Measurements from ENCODE around the gene TSEN2.
A peak's percentile ranks its signal among the peaks of the same experiment; 100 is the strongest.
"Not testable (repeated sequence)": the region's sequence is repeated elsewhere in the genome, so short reads cannot be mapped to it uniquely, and the experiment has no call there.

Gene TSEN2

DNA sequence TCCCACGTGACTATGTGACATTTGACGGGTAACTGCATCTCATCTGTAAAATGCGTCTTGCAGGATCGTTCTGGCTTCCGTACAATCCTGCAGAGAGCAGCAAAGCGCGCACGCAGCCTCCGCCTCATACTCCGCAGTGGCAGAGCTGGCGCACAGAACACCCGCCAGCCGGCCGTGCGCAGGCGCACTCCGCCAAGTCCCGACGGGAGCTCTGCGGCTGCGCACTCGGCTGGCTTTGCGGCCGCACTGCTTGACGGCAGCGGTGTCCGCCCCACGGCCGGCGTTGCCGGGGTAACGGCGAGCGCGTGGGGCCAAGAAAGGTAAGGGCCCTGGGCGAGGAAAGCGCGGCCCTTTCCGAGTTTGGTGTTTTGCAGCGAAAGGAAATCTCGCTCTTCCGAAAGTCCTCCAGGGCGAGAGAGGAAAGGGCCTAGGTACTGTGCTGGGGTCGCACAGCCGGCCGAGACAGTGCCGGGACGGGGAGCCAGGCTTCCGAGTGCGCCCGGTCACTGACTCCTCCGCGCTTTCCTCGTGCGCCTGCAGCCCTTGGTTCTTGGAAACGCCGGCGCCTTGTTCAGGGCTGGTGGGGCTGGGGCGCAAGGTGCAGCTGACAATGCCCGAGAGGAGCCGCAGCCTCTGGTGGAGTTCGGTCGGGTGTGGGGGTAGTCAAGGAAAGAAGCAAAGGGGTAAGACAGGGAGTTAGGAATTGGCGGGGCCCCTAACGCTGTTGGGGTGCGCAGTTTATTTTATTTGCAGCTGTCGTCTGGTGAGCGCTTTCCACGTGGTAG is at the start of gene TSEN2:
TSS of gene TSEN2 (plus strand) at position 283 of the 785 bp plus-strand sequence. CDS start 5,321 bp downstream, outside the sequence.
- peak; percentile 93 for DNase-seq (ENCODE audit: low spot score)

DNA sequence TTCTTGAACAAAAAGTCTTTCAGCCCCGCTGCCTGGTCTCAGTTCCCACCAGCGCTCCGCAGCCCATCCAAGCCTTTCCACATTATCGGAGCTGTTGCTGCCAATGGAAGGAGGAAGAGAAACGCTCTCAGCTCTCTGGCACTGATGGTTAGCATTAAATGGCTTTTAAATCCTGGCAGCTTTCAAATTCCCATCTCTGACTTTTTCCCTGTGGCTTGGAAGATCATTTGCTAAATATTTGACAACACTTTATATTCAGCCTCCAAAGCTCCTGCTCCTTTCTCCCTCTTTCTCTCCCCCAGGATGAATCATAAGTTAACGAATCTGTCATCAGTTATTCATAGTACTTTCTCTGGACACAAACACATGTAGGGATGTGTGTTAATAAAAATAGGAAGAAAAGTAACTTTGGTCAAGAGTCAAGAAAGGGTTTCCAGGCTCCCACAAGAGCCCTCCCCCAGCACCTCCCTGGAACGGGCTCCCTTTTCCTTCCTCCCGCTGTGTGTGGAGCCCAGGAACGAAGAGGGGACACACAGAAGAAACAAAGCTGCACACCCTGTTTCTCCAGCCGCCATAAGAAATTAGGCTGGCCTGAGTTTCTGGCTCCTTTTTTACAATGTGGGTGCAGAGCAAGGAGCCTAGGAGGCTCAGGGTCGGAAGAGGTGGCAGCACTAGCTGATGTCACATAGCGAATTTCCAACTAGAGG is 47.6 kb upstream of the TSEN2 start:
- peak; percentile 29 for DNase-seq (ENCODE audit: low spot score)

DNA sequence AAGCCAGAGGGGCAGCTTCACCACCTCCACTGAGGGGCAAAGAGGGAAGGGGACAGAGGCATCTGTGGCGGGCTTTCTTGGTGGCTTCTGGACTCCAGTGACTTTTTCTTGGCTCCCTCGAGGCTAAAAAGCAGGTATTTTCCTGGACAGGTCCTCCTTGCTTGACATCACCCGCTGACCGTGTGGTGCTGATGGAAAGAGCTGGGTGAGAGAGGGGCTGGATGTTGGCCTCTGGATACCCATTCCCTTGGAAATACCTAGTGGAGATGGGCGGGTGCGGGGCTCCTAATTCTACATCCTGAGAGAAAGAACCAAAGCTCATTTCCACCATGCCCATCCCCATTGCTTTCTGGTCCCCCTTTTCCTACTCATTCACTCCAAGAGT is 47.1 kb upstream of the TSEN2 start:
- no peak for DNase-seq (ENCODE audit: low spot score)

DNA sequence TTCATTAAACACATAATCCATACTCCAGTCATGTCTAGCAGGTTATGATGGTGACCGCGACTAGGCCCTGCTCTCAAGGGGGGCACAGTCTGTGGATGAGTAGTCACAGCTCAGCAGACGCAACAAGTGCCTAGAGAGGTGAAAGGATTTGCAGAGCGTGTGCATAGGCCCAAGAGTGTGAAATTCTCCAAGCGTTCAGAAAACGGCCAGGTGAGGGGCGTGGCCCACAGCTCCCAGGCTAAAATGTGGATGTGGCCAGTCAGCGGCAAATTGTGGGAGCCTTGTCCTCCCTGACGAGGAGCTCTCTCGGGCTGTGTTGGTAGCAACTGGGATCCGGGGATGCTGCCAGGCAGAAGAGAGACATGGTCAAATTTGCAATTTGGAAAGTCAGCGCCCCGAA is 46.4 kb upstream of the TSEN2 start:
- no peak for DNase-seq (ENCODE audit: low spot score)

DNA sequence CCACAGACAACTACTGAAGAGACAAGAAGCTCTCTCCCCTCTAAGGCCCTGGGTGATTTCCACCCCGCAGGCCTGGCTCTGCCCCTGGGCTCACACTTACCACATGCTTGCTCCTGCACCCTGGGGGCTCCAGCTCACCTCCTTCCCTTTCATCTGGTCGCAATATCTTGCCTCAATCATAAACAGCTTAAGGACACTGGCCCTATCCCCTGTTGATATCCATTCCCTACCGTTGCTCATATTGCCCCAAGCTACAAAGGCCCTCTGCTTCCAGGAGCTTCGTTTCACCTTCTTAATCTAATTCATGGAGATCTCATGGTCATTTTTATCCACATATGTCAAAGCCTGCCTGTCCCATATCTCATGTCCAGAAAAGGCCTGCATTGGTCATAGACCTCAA is 46.0 kb upstream of the TSEN2 start:
- DNase-seq (ENCODE audit: low spot score), result no peak

DNA sequence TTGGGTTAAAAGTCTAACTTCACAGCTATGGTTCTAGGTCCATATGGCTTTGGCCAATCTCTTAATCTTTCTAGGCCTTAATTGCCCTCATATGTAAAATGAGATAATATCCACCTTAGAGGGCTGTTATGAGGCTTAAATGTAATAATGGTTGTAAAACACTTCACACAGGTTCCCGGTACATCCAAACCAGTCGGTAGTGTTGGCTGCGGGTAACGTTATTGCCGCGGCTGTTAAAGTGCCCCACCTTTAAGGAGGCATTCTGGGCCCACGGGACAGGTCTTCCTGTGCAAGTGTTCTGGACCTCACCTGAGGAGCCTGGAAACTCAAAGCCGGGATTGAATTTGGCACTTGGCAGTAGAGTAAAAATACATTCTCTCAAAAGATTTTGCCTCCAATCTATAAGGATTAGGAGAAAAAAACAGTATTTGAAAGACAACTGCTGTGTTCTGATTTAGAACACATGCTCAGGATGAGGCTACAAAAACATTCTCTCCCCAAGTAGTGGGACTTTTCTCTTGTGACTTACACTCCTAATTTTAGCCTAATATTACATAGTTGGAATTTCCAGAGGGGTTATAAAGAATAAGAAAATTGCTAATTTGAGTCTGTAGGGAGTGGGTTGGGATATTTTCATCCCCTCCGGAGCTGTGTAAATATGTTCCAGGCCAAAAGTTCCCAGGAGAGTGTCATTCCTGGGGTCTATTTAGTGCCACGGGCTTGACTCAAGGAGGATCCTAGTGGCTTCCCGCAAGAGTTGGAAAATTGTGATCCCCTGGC is 44.9 kb upstream of the TSEN2 start:
- DNase-seq (ENCODE audit: low spot score), result no peak

DNA sequence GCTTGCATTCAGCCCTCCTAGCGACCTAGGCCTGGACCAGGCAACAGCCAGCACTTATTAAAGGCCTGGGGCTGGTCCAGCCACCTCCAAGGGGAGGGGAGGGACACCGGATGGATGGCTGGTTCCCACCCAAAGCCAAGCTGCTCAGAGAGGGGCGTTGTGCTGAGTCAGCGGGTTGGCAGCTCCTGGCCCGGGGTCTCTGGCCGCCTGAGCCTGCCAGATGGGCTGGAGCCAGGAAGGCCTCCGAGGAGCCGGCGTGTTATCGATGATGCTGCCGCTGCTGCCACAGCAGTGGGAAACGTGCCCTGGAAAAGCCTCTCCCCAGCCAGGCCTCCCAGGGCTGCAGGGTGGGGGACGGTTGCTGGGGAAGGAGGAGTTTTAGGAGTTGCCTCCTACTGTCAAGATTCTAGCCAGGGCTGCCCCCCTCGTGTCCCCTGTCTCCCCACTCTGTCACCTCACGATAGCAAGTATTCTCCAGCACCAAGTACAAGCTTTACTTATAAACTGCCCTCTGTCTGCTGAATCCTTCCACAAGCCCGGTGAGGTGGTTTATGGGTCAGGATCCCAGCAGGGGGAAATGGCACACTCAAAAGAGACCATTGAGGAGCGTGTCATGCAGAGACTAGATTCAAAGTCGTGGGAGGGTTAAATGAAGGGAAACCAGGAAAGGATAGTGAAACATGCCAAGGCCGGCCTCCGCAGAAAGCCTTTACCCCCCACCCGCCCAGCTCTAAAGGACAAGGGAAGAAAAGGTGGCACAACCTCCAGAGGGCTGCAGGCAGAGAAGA is 43.2 kb upstream of the TSEN2 start:
- no peak for DNase-seq (ENCODE audit: low spot score)

DNA sequence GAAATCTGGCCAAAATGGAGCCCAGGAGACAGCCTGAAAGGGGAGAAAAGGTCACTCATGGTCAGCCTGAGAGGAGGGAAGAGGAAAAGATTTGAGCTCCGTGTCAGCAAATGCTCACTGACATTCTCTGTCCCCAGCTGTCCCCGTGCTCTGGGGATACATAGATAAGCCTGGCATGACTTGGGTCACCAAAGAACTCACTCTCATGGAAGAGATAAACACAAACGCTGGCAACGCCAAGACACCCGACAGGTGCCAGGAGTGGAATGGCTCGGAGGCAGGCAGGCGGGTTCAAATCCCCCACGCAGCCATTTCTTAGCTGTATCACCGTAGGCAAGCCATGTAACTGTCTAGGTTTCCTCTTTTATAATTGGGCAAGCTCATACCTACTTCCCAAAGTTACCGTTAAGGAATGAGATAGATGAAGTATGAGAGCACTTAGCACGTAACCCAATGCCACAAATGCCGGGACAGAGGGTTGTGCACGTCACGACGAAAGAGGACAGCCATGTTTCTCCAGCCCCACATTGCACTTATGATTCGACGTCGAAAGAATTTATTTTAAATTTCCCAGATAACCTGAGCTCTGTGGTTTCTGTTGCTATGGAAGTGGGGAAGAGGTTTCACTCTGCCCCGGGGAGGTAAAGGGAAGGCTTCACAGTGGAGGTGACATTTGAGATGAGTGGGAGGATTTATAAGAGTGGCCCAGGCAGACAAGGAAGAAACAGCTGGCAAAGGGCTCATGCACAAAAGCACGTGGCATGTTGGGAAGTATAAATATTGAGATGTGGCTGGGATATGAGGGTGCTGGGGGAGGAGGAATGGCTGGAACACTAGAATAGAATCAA is 41.4 kb upstream of the TSEN2 start:
- no peak for DNase-seq (ENCODE audit: low spot score)

DNA sequence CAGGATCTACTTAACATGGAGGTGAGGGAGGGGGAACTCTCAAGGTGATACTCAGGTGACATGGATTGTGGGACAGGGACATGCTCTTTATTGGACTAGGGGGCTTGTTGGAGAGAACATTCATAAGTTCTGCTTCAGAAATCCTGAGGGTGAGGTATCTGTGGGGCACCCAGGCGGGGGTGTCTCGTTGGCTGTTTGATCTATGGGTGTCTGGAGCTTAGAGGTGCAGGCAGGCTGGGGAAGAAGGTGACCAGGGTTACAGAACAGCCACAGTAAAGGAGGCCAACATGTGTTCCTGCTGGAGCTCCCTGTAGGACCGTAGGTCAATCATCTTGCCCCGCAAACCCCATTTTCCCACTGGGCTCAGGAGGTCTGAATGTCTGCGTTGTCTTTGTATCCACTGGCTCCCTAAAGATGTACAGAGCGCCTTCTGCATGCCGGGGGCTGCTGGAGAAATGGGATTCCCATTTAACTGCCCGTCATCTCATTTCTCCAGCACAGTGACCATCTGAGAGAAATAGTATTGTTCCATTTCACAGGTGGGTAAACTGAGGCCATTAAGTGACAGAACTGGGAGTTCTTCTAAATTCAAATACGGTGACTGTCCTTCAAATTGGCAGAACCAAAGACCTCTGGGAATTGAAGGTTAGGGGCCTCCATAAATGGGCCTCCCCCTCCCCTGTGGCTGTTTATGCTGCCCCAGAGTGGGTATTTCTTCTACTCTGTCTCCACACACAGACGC is 40.3 kb upstream of the TSEN2 start:
- DNase-seq (ENCODE audit: low spot score), result no peak

DNA sequence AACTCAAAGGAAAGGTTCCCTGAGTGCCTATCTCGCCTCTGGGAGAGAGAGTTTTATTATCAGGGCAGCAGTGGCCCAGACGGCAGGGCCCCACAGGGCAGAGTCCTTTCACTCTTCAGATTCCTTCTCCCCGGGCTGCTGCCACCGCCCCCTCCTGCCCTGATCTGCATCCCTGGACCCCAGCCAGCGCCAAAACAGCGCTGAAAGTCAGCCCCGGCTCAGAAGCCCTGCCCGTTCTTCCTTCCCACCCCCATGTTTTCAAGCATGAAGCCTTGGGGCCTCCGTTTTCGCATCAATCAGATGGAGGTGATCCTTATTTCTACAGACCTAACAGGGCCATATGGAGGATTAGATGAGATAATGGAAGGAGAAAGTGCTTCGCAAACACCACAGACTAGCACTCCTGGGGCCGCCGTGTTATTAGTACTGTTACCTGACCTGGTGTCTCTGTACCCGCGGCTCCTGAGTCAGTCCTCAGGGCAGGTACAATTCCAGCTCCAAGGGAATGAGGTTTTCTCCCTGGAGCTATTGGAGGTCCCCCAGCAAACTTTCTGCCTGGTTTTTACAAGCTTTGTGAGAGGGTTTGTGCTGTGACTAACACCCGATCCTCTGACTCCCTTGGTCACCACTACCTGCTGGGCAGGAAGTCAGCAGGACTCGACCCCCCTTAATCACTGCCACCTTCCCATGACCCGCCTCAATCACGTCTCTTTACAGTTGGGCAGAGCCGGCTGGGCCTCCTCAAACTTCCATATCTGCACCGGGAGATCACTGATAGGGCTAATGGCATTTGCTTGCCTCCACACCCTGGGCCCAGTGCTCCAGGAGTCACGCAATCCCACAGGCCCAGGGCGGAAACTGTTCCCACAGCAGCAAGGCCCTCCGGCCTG is 39.5 kb upstream of the TSEN2 start:
- DNase-seq (ENCODE audit: low spot score), result no peak

DNA sequence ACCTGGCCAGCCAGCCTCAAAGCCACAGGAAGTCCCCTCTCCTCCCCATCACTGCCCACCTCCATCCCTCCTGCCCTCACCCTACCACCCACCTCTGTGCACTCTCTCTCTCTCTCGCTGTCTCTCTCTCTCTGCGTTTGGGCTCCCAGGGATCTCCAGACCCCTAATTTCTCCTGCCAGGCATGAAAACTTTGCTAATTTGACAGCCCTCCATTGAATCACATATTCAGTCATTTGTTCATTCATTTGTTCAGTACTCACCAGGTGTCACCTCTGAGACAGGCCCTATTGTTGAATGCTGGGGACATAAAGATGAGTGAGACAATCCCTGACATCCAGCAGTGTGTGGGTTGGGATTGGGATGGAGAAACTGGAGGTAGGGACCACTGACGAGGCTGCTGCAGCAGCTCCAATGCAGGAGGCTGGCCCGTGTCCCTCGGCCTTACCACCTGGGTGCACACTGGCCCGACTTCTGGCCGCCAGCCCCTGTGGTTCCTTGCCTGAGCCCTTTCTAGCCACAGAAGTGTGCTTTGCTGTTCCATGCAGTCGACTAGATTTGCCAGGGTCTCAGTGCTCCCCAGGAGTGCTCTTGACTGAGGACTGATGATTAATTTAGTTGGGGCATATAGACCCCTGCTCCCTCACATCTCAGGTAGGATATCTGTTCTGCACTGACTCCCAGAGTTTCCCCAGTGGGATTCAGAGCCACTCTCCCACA is 38.6 kb upstream of the TSEN2 start:
- no peak for DNase-seq (ENCODE audit: low spot score)

DNA sequence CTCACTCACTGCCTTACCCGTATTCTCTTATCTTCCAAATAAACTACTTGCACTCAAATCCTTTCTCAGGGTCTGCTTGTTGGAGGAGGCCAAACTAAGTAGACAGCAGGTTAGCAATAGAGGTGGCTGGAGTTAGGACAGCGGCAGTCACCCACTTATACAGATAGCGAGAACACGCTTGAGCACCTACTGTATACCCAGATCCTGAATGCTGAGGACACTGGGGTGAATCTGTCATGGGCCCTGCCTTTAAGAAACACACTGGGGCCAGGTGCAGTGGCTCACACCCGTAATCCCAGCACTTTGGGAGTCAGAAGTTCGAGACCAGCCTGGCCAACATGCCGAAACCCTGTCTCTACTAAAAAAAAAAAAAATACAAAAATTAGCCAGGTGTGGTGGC is 38.0 kb upstream of the TSEN2 start:
- no peak for DNase-seq (ENCODE audit: low spot score)

DNA sequence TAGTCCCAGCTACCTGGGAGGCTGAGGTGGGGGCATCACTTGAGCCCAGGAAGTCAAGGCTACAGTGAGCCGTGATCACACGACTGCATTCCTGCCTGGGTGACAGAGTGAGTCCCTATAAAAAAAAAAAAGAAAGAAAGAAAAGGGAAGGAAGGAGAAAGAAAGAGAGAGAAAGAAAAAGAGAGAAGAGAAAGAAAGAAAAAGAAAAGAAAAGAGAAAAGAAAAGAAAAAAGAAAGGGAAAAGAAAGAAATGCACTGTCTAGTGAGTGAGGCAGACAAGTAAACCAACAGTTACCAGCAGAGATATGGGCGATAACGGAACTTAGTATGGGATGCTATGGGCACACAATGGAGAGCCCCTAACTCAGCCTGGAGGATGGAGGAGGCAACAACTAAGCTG is 37.2 kb upstream of the TSEN2 start:
- DNase-seq (ENCODE audit: low spot score), result no peak

DNA sequence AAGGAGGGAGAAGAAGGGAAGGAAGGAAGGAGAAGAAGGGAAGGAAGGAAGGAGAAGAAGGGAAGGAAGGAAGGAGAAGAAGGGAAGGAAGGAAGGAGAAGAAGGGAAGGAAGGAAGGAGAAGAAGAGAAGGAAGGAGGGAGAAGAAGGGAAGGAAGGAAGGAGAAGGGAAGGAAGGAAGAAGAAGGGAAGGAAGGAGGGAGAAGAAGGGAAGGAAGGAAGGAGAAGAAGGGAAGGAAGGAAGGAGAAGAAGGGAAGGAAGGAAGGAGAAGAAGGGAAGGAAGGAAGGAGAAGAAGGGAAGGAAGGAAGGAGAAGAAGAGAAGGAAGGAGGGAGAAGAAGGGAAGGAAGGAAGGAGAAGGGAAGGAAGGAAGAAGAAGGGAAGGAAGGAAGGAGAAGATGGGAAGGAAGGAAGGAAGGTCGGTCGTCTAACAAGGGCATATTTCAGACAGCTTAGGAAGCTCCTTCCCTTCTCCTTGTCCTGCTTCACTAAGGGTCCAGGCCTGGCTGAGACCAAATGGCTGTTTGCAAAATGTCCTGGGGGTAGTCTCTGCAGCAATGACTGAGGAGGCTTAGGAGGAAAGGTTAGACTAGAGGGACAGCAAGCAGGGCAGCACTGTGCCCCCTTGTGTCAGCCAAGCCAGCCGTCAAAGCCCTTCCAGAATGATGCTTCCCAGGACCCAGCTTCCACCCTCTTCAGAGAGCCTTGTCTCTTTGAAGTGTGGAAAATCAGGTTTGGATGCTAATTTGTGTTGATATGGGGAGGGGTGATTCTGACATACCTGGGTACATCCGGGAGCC is 35.7 kb upstream of the TSEN2 start:
- not testable (repeated sequence) for DNase-seq (ENCODE audit: low spot score)

DNA sequence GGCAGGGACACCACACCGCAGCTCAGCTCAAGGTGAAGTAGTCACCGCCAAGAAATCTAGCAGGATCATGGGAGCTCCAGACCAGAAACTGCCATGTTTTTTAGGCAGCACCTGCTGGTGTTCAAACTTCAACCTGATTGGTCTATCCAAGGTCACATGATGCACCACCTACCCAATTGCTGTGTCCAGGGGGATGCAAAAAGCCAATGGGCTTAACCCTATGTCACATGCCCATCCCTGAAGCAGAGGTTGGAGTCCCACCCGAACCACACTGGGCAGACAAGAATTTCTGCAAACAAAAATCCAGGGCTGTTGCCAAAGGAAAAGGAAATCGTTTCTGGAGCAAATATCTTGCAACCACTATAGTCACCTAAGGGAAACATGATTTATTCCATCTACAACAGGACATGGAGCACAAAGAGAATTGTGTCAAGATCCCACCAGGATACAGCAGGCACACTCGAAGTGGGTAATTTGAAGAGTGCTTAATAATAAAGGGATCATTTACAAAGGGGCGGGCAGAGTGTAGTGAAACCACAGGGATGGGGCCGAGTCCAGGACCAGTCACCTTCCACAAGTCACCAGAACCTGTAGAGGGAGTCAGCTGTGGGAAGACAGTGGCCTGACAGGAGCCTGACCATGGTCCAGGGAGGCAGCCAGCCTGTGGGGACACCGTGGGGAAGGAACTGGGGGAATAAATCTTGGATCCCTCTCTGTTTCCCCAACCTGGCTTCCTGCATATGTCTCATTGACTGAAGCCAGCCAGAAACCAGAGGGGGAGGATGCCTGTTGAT is 34.2 kb upstream of the TSEN2 start:
- DNase-seq (ENCODE audit: low spot score), result no peak

DNA sequence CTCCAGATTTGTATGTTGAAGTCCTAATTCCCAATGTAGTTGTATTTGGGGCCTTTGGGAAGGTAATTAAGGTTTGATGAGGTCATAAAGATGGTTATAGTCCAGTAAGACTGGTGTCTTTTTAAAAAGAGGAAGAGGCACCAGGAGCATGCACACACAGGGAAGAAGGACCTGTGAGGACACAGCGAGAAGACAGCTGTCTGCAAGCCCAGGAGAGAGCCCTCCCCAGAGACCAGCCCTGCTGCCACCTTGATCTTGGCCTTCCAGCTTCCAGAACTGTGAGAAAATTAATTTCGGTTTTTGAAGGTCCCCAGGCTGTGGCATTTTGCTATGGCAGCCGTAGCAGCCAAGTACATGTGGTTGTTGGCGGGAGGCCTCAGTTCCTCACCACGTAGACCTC is 32.8 kb upstream of the TSEN2 start:
- DNase-seq (ENCODE audit: low spot score), result no peak

DNA sequence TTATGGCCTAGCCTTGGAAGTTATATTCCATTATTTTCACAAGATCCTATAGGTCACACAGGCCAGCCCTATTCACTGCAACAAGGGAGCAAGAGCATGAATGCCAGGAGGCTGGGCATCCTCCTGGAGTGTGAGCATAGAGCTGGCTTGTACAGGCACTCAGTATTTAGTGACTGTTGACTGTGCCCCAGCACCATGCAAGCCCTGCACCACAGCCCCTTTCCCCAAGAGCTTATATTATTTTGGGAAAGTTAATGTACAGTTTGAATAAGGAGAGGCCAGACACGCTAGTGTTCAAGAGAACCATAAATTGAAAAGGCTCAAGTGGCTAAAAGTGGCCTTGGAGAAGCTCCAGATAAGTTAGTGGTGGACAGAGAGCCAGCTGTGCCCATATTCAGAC is 32.3 kb upstream of the TSEN2 start:
- no peak for DNase-seq (ENCODE audit: low spot score)

All from Ammon's horn (tissue), 1 donor.